Measurements from ENCODE around the gene CRELD2.
A peak's percentile ranks its signal among the peaks of the same experiment; 100 is the strongest.

The CRELD2 gene

GRCh38 chr22:49946612-49947295, 28.3 kb downstream of the CRELD2 start:
- no peak for DNase-seq (ENCODE audit: low read depth)

GRCh38 chr22:49947296-49947622, 28.8 kb downstream of the CRELD2 start:
- no peak for DNase-seq (ENCODE audit: low read depth)

GRCh38 chr22:49948116-49948957, 29.9 kb downstream of the CRELD2 start:
- DNase-seq (ENCODE audit: low read depth) = no peak

- no peak for DNase-seq (ENCODE audit: low read depth)
Measured at GRCh38 chr22:49948958-49949913, 30.8 kb downstream of the CRELD2 start.

GRCh38 chr22:49949914-49950292, 31.5 kb downstream of the CRELD2 start:
- no peak for DNase-seq (ENCODE audit: low read depth)

- no peak for DNase-seq (ENCODE audit: low read depth)
Measured at GRCh38 chr22:49950396-49950994, 32.1 kb downstream of the CRELD2 start.

- DNase-seq (ENCODE audit: low read depth) = no peak
Measured at GRCh38 chr22:49951000-49951677, 32.7 kb downstream of the CRELD2 start.

- no peak for DNase-seq (ENCODE audit: low read depth)
Measured at GRCh38 chr22:49951678-49951985, 33.2 kb downstream of the CRELD2 start.

GRCh38 chr22:49951986-49952896, 33.8 kb downstream of the CRELD2 start:
- DNase-seq (ENCODE audit: low read depth) = peak; percentile 89

- DNase-seq (ENCODE audit: low read depth) = no peak
Measured at GRCh38 chr22:49953027-49953679, 34.7 kb downstream of the CRELD2 start.

GRCh38 chr22:49953680-49954344, 35.4 kb downstream of the CRELD2 start:
- DNase-seq (ENCODE audit: low read depth) = peak; percentile 45

- DNase-seq (ENCODE audit: low read depth) = no peak
Measured at GRCh38 chr22:49954354-49954753, 35.9 kb downstream of the CRELD2 start.

GRCh38 chr22:49954991-49955580, 36.7 kb downstream of the CRELD2 start:
- no peak for DNase-seq (ENCODE audit: low read depth)

- DNase-seq (ENCODE audit: low read depth) = no peak
Measured at GRCh38 chr22:49955581-49956417, 37.4 kb downstream of the CRELD2 start.

- DNase-seq (ENCODE audit: low read depth) = no peak
Measured at GRCh38 chr22:49956418-49956770, 38.0 kb downstream of the CRELD2 start.

GRCh38 chr22:49956914-49957825, 38.7 kb downstream of the CRELD2 start:
- no peak for DNase-seq (ENCODE audit: low read depth)

GRCh38 chr22:49957826-49958365, 39.5 kb downstream of the CRELD2 start:
- DNase-seq (ENCODE audit: low read depth) = no peak

Data from EH (cell line).